GM06990 (cell line): ENCODE results near the gene RBM25.
"Not testable (repeated sequence)": the region's sequence is repeated elsewhere in the genome, so short reads cannot be mapped to it uniquely, and the experiment has no call there.

ENCODE experiments used
- DNase-seq: peaks from one replicate; pipeline ENCODE4 v3.0.0-alpha.2; 2011; ENCODE audit not compliant: insufficient read length; ENCODE audit errors: extremely low read depth
- H3K27me3 ChIP-seq: replicated peaks from 2 replicates; pipeline ENCODE4 v1.6.0; 2011; ENCODE audit warnings: low read length; ENCODE audit not compliant: control insufficient read depth, insufficient read depth
- H3K36me3 ChIP-seq: 2 replicates; pipeline ENCODE4 v1.5.1; 2011; ENCODE audit warnings: low read length; ENCODE audit not compliant: control insufficient read depth, insufficient read depth
- H3K4me3 ChIP-seq: replicated peaks from 2 replicates; pipeline ENCODE4 v1.5.1; 2011; ENCODE audit warnings: low read depth, mild to moderate bottlenecking, control low read depth, low read length
- CTCF ChIP-seq: IDR thresholded peaks from 2 replicates; pipeline ENCODE4 v1.5.1; 2011; ENCODE audit warnings: low read length, control low read depth, mild to moderate bottlenecking, inconsistent platforms; ENCODE audit not compliant: insufficient read depth, poor library complexity, severe bottlenecking

The RBM25 gene

GRCh38 chr14:73166399-73166798 is 108.1 kb downstream of the RBM25 start:
- H3K36me3 ChIP-seq, result peaks cover 14% of the 10 kb centered on the region
- DNase-seq, result no peak
- TF ChIP-seq CTCF, result no peak
- H3K4me3 ChIP-seq, result no peak overlapping the region
- H3K27me3 ChIP-seq, result no peaks in the 10 kb centered on the region

GRCh38 chr14:73167727-73168126 is 109.4 kb downstream of the RBM25 start:
- no peak for TF ChIP-seq CTCF
- H3K4me3 ChIP-seq, result no peak overlapping the region
- peaks cover 11% of the 10 kb centered on the region for H3K36me3 ChIP-seq
- DNase-seq, result no peak
- no peaks in the 10 kb centered on the region for H3K27me3 ChIP-seq

- H3K4me3 ChIP-seq, result no peak overlapping the region
- DNase-seq, result no peak
- H3K36me3 ChIP-seq, result peaks cover 11% of the 10 kb centered on the region
- TF ChIP-seq CTCF, result no peak
- H3K27me3 ChIP-seq, result no peaks in the 10 kb centered on the region
These were observed 109.9 kb downstream of the RBM25 start for GRCh38 chr14:73168274-73168673.

GRCh38 chr14:73168691-73169090 is 110.4 kb downstream of the RBM25 start:
- Histone ChIP-seq H3K4me3 (no peak overlapping the region), H3K36me3 (peaks cover 13% of the 10 kb centered on the region), H3K27me3 (no peaks in the 10 kb centered on the region)
- TF ChIP-seq CTCF, result no peak
- DNase-seq, result no peak

GRCh38 chr14:73169855-73170254 is 111.5 kb downstream of the RBM25 start:
- DNase-seq, H3K27me3 ChIP-seq, H3K4me3 ChIP-seq: not testable (repeated sequence)
- H3K36me3 ChIP-seq, result peaks cover 16% of the 10 kb centered on the region

GRCh38 chr14:73170686-73171085 is 112.4 kb downstream of the RBM25 start:
- H3K36me3 ChIP-seq, result peaks cover 16% of the 10 kb centered on the region
- no peaks in the 10 kb centered on the region for H3K27me3 ChIP-seq
- no peak for TF ChIP-seq CTCF
- no peak overlapping the region for H3K4me3 ChIP-seq
- no peak for DNase-seq
